A549 (cell line): ENCODE data around the gene MORN1. TPM values are rescaled to one million over a fixed set of nuclear protein-coding genes. Genes with fewer than 3 reads are reported as not detected.

Experiments used
- ATAC-seq, 2 experiments: fragments of 200-7000 bp in 1 of 2; fragments of >200 bp in 1 of 2; cut with Nextera tagmentation in 1 of 2; cut with Tn5 transposase in 1 of 2; 3 replicates each; pipeline versions ENCODE4 v1.8.0 to v1.9.1; 2018 to 2020; ENCODE audit warnings: mild to moderate bottlenecking in 1 of 2, moderate library complexity in 1 of 2
- CTCF ChIA-PET: fragments of 300-600 bp; sonication (Branson Sonifier 250); formaldehyde crosslinking; extraction: SDS; loops from one replicate; lab custom pipeline; 2021; ENCODE audit warnings: antibody characterized with exemption, inconsistent platforms; lab: Yijun Ruan, JAX
- POLR2A ChIA-PET: fragments of 350-600 bp; formaldehyde crosslinking; extraction: SDS; loops from one replicate; lab custom pipeline; 2021; ENCODE audit warnings: antibody characterized with exemption, inconsistent platforms; lab: Yijun Ruan, JAX
- DNase-seq, 2 experiments: peaks; one replicate each; pipeline versions ENCODE4 v3.0.0 to v3.0.0-alpha.2; 2011 to 2016; ENCODE audit warnings: low read depth in 1 of 2, low spot score in 1 of 2
- FAIRE-seq: peaks from 2 replicates; lab custom pipeline; 2011; peaks lifted over from hg19 to GRCh38; lab: Jason Lieb, UNC
- H3K27ac ChIP-seq, 2 experiments: fragments of >200 bp; sonication (Bioruptor Twin); formaldehyde crosslinking; 3 replicates each; pipeline ENCODE4 v1.5.1; 2016 to 2017
- H3K4me1 ChIP-seq: fragments of >200 bp; sonication (Bioruptor Twin); formaldehyde crosslinking; 3 replicates; pipeline ENCODE4 v1.6.1; 2016
- H3K4me2 ChIP-seq: fragments of >200 bp; sonication (Bioruptor Twin); formaldehyde crosslinking; 3 replicates; pipeline ENCODE4 v1.6.1; 2016
- H3K4me3 ChIP-seq: fragments of >200 bp; sonication (Bioruptor Twin); formaldehyde crosslinking; 3 replicates; pipeline ENCODE4 v1.5.1; 2016
- H3K9me3 ChIP-seq: fragments of >200 bp; sonication (Bioruptor Twin); formaldehyde crosslinking; 3 replicates; pipeline ENCODE4 v1.6.1; 2016
- CBX8 ChIP-seq: fragments of 200-600 bp; sonication (generic); IDR thresholded peaks from 2 replicates; pipeline ENCODE4 v1.6.1; 2016
- CHD4 ChIP-seq: fragments of 200-600 bp; sonication (generic); IDR thresholded peaks from 2 replicates; pipeline ENCODE4 v1.6.1; 2016; ENCODE audit warnings: antibody characterized with exemption, mild to moderate bottlenecking, borderline replicate concordance
- EHF ChIP-seq: fragments of 250-450 bp; sonication (Bioruptor Pico); IDR thresholded peaks from 2 replicates; pipeline ENCODE4 v1.5.0; 2020; ENCODE audit warnings: mild to moderate bottlenecking
- EHMT2 ChIP-seq: fragments of 200-600 bp; sonication (generic); IDR thresholded peaks from 2 replicates; pipeline ENCODE4 v1.6.1; 2016; ENCODE audit warnings: antibody characterized with exemption, low read depth, mild to moderate bottlenecking, moderate library complexity
- FOSL2 ChIP-seq, 2 experiments: fragments of 450-650 bp in 1 of 2; fragments of >200 bp in 1 of 2; sonication (Bioruptor Twin) in 1 of 2; formaldehyde crosslinking; IDR thresholded peaks; 2 replicates each; pipeline versions ENCODE4 v1.5.0 to v1.6.1; 2016 to 2020; ENCODE audit warnings: mild to moderate bottlenecking in 1 of 2, moderate library complexity in 1 of 2
- FOXS1 ChIP-seq: fragments of 250-450 bp; sonication (Bioruptor Pico); IDR thresholded peaks from 2 replicates; pipeline ENCODE4 v1.5.0; 2020; ENCODE audit warnings: mild to moderate bottlenecking, moderate library complexity
- GATA3 ChIP-seq: IDR thresholded peaks from 2 replicates; pipeline ENCODE4 v1.6.1; 2012; ENCODE audit warnings: borderline replicate concordance
- HOXB13 ChIP-seq: fragments of 250-450 bp; sonication (Bioruptor Pico); IDR thresholded peaks from 2 replicates; pipeline ENCODE4 v1.5.0; 2020; ENCODE audit warnings: low read depth, mild to moderate bottlenecking, moderate library complexity
- JUNB ChIP-seq: fragments of >200 bp; sonication (Bioruptor Twin); formaldehyde crosslinking; IDR thresholded peaks from 2 replicates; pipeline ENCODE4 v1.6.1; 2016
- KDM5A ChIP-seq: fragments of 200-600 bp; sonication (generic); IDR thresholded peaks from 2 replicates; pipeline ENCODE4 v1.6.1; 2016; ENCODE audit warnings: antibody characterized with exemption, mild to moderate bottlenecking
- MAZ ChIP-seq: fragments of 150-350 bp; IDR thresholded peaks from 2 replicates; pipeline ENCODE4 v1.6.1; 2014; ENCODE audit warnings: antibody characterized with exemption, low read depth, low read length, borderline replicate concordance
- MYC ChIP-seq: IDR thresholded peaks from 2 replicates; pipeline ENCODE4 v1.6.1; 2012; ENCODE audit warnings: mild to moderate bottlenecking, inconsistent platforms, low read length, improper control_type of control experiment, borderline replicate concordance
- POLR2A ChIP-seq: IDR thresholded peaks from 2 replicates; pipeline ENCODE4 v1.6.1; 2012; ENCODE audit warnings: mild to moderate bottlenecking, low read length
- POLR2AphosphoS2 ChIP-seq: conservative IDR thresholded peaks from 2 replicates; pipeline ENCODE4 v1.6.1; 2012; ENCODE audit warnings: low read length, improper control_type of control experiment, inconsistent platforms
- RAD21 ChIP-seq, 2 experiments: fragments of >200 bp in 1 of 2; sonication (Bioruptor Twin) in 1 of 2; formaldehyde crosslinking in 1 of 2; IDR thresholded peaks in 1 of 2; conservative IDR thresholded peaks in 1 of 2; 2 replicates in 1 of 2; 3 replicates in 1 of 2; pipeline ENCODE4 v1.6.1; 2012 to 2018; ENCODE audit warnings: inconsistent platforms in 1 of 2
- RCOR1 ChIP-seq: fragments of 150-350 bp; IDR thresholded peaks from 2 replicates; pipeline ENCODE4 v1.6.1; 2014; ENCODE audit warnings: antibody characterized with exemption, low read length, low read depth
- ZFP36 ChIP-seq: fragments of 450-650 bp; IDR thresholded peaks from 2 replicates; pipeline ENCODE4 v1.6.1; 2014; ENCODE audit warnings: borderline replicate concordance; ENCODE audit not compliant: partially characterized antibody
- ZNF302 ChIP-seq: fragments of 250-450 bp; sonication (Bioruptor Pico); IDR thresholded peaks from 2 replicates; pipeline ENCODE4 v1.9.0; 2021; ENCODE audit warnings: inconsistent platforms, mild to moderate bottlenecking, moderate library complexity
- ZSCAN20 ChIP-seq: fragments of 250-450 bp; sonication (Bioruptor Pico); IDR thresholded peaks from 2 replicates; pipeline ENCODE4 v1.8.0; 2022; ENCODE audit warnings: mild to moderate bottlenecking, moderate library complexity
- WGBS: methylation state at CpG from one replicate; pipeline ENCODE4 v1.1.6; 2017; ENCODE audit errors: missing lambda C conversion rate; 5-methylcytosine and 5-hydroxymethylcytosine counted together
- polyA plus RNA-seq, 4 experiments: library from polyadenylated mRNA; depleted of rRNA in 3 of 4; stranded (reverse); fragments of >200 nt; fragmentation: RNase III in 1 of 4; extraction: RNeasy Plus Mini Kit Qiagen cat#74134 plus additional on column Dnase treatment in 1 of 4; gene quantifications; 2 replicates in 3 of 4; 3 replicates in 1 of 4; pipeline ENCODE4 v1.2.3, GENCODE V29; 2011 to 2017
- TF ChIP-seq, protein P1 (sequence below): fragments of >200 bp; sonication (Bioruptor Twin); formaldehyde crosslinking; IDR thresholded peaks from 3 replicates; pipeline ENCODE4 v1.5.1; 2016
- TF ChIP-seq, protein P2 (sequence below): fragments of 150-350 bp; IDR thresholded peaks from 2 replicates; pipeline ENCODE4 v1.6.1; 2014; ENCODE audit warnings: low read depth, mild to moderate bottlenecking, low read length
- TF ChIP-seq, protein P3 (sequence below): IDR thresholded peaks from 2 replicates; pipeline ENCODE4 v1.6.1; 2012; ENCODE audit warnings: low read depth, borderline replicate concordance
- TF ChIP-seq, protein P4 (sequence below): IDR thresholded peaks from 2 replicates; pipeline ENCODE4 v1.6.1; 2012

Gene MORN1
- polyA plus RNA-seq, 2 of the 4 experiments (the other 2 are of a cell fraction): 6.9 to 8.9 TPM

DNA sequence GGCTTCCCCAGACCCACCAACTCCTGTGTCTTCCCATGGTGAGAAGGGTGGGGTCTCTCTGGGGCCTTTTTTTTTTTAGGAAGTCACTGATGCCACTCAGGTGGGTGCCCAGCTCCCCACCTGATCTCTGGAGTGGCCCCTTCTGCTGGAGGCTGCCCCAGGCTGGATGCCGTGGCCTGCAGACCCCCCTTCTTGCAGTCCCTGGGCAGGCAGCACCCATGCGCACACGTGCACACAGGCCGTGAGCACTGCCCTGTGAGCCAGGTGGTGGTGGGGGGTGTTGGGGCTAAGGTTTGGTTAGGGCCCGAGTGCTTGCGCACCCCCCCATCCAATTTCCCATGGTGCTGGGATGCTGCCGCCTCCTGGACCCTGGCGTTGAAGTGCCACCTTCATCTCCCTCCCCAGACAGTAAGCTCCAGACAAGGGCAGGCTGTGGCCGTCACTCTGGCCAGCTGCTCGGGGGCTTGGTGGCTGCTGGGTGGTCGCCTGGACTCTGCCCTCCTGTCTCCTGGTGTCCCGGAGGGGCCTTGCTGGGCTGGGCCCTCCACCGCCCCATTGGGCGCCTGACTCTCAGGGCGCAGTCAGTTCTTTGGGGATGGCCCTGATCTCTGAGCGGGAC lies 112.7 kb downstream of the MORN1 start:
- TF ChIP-seq KDM5A: no peak
- no peak for TF ChIP-seq POLR2A
- TF ChIP-seq HOXB13 (CRISPR knock-in tag): no peak
- TF ChIP-seq, protein P1, sequence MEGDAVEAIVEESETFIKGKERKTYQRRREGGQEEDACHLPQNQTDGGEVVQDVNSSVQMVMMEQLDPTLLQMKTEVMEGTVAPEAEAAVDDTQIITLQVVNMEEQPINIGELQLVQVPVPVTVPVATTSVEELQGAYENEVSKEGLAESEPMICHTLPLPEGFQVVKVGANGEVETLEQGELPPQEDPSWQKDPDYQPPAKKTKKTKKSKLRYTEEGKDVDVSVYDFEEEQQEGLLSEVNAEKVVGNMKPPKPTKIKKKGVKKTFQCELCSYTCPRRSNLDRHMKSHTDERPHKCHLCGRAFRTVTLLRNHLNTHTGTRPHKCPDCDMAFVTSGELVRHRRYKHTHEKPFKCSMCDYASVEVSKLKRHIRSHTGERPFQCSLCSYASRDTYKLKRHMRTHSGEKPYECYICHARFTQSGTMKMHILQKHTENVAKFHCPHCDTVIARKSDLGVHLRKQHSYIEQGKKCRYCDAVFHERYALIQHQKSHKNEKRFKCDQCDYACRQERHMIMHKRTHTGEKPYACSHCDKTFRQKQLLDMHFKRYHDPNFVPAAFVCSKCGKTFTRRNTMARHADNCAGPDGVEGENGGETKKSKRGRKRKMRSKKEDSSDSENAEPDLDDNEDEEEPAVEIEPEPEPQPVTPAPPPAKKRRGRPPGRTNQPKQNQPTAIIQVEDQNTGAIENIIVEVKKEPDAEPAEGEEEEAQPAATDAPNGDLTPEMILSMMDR: no peak
- TF ChIP-seq FOXS1: no peak
- H3K4me3 ChIP-seq: no peak overlapping the region
- ChIA-PET POLR2A (no interaction called here), CTCF (no interaction called here)
- FAIRE-seq: no peak
- ATAC-seq: no peak
- no peak for DNase-seq
- H3K27ac ChIP-seq: no peak overlapping the region
- no peaks in the 10 kb centered on the region for H3K9me3 ChIP-seq
- 100% methylated on average over 2 of the region's 16 CpGs for whole genome bisulfite sequencing
- no peak overlapping the region for H3K4me2 ChIP-seq
- H3K4me1 ChIP-seq: peaks cover 16% of the 10 kb centered on the region; the same call in 1 of the 3 replicates

DNA sequence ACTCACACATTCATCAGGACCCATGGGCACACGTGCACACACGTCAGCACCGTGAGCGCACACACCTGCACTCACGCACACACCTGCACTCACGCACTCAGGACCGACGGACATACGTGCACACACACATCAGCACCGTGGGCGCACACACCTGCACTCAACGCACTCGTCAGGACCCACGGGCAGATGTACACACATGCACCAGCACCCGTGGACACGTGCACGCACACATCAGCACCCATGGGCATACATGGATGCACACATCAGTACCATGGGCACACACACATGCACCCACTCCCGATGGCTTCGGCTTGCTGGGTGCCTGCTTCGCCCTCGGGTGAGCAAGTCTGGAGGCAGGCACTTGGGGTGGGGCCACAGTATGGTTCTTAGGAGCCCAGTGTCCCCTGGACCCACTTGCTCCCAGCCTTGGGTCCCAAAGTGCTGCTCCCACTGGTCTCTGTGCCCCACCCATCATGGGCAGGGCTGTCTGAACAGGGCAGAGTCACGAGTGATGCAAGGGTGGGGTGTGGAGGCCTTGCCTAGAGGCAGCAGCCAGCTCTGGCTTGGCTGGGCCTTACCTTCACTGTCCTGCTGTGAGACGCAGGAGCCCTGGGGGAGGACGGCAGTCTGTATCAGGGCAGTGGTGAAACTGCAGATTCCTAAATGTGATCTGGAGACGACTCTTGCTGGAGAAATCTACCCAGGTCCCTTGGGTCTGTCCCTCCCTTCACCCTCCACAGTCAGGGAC lies 113.4 kb downstream of the MORN1 start:
- TF ChIP-seq ZSCAN20 (CRISPR knock-in tag): no peak
- no peak for TF ChIP-seq GATA3
- TF ChIP-seq EHMT2: no peak
- TF ChIP-seq FOSL2 (IDR thresholded peaks at IDR 0.05): no peak
- TF ChIP-seq FOSL2 (CRISPR knock-in tag; IDR thresholded peaks at IDR 0.05): no peak
- 93% methylated on average over 15 of the region's 25 CpGs for WGBS
- ATAC-seq: peak in 1 of 2 experiments; percentile 19; a peak in 2 of 6 replicates
- no peak overlapping the region for H3K27ac ChIP-seq
- DNase-seq: no peak
- FAIRE-seq: no peak
- peaks cover 17% of the 10 kb centered on the region; the same call in 2 of the 3 replicates for H3K4me1 ChIP-seq
- H3K4me3 ChIP-seq: no peak overlapping the region
- POLR2A ChIA-PET: no interaction called here
- H3K9me3 ChIP-seq: no peaks in the 10 kb centered on the region
- CTCF ChIA-PET: no interaction called here
- H3K4me2 ChIP-seq: no peak overlapping the region

DNA sequence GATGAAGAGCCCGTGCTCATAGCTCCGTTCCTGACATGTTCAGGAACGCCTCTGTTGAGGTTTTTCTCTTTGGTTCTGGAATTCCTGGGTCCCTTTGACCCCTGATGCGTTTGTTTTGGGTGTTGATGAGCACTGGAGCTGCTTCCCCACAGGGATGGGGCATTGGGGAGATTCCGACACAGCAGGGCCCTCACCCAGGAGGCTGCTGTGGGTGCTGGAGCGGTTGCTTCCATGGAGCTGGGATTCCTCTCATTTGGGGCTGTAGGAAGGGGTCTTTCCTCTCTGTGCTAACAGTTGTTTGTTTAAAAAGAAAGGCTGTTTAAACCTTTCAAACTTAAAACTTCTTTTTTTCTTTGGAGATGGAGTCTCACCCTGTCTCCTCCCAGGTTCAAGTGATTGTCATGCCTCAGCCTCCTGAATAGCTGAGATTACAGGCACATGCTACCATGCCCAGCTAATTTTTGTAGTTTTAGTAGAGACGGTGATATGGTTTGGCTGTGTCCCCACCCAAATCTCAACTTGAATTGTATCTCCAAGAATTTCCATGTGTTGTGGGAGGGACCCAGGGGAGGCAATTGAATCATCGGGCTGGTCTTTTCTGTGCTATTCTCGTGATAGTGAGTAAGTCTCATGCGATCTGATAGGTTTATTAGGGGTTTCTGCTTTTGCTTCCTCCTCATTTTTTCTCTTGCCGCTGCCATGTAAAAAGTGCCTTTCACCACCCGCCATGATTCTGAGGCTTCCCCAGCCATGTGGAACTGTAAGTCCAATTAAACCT lies 114.4 kb downstream of the MORN1 start:
- ATAC-seq (no peak), FAIRE-seq (no peak), DNase-seq (no peak)
- CTCF ChIA-PET: interaction anchor here (1.7 kb wide), 1 partner anchor 81 kb away, joined by 3 read pairs; no protein-coding TSS in a partner anchor
- no peak overlapping the region for H3K4me2 ChIP-seq
- POLR2A ChIA-PET: no interaction called here
- WGBS: 77% methylated on average over 12 of the region's 12 CpGs
- H3K9me3 ChIP-seq: no peaks in the 10 kb centered on the region
- H3K4me3 ChIP-seq: no peak overlapping the region
- H3K27ac ChIP-seq: no peak overlapping the region
- peaks cover 26% of the 10 kb centered on the region for H3K4me1 ChIP-seq
- no peak for TF ChIP-seq ZNF302
- TF ChIP-seq HOXB13 (CRISPR knock-in tag): no peak
- TF ChIP-seq, protein P2, sequence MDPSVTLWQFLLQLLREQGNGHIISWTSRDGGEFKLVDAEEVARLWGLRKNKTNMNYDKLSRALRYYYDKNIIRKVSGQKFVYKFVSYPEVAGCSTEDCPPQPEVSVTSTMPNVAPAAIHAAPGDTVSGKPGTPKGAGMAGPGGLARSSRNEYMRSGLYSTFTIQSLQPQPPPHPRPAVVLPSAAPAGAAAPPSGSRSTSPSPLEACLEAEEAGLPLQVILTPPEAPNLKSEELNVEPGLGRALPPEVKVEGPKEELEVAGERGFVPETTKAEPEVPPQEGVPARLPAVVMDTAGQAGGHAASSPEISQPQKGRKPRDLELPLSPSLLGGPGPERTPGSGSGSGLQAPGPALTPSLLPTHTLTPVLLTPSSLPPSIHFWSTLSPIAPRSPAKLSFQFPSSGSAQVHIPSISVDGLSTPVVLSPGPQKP: no peak
- TF ChIP-seq, protein P1: no peak
- no peak for TF ChIP-seq EHF
- TF ChIP-seq, protein P3, sequence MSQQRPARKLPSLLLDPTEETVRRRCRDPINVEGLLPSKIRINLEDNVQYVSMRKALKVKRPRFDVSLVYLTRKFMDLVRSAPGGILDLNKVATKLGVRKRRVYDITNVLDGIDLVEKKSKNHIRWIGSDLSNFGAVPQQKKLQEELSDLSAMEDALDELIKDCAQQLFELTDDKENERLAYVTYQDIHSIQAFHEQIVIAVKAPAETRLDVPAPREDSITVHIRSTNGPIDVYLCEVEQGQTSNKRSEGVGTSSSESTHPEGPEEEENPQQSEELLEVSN: no peak
- TF ChIP-seq JUNB: no peak
- TF ChIP-seq KDM5A: no peak
- no peak for TF ChIP-seq MYC
- no peak for TF ChIP-seq MAZ
- no peak for TF ChIP-seq EHMT2
- no peak for TF ChIP-seq RAD21 (conservative IDR thresholded peaks at IDR 0.05 in 1 of 2, IDR thresholded peaks at IDR 0.05 in 1 of 2)
- no peak for TF ChIP-seq CHD4
- TF ChIP-seq RCOR1: no peak
- no peak for TF ChIP-seq ZFP36
- TF ChIP-seq, protein P4, sequence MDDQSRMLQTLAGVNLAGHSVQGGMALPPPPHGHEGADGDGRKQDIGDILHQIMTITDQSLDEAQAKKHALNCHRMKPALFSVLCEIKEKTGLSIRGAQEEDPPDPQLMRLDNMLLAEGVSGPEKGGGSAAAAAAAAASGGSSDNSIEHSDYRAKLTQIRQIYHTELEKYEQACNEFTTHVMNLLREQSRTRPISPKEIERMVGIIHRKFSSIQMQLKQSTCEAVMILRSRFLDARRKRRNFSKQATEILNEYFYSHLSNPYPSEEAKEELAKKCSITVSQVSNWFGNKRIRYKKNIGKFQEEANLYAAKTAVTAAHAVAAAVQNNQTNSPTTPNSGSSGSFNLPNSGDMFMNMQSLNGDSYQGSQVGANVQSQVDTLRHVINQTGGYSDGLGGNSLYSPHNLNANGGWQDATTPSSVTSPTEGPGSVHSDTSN: no peak
- no peak for TF ChIP-seq POLR2AphosphoS2
- TF ChIP-seq CBX8: no peak
- no peak for TF ChIP-seq ZSCAN20 (CRISPR knock-in tag)
